DOHH2 (cell line): ENCODE measurements around the gene ZDHHC13.

Experiments
- H3F3A ChIP-seq: fragments of 200-600 bp; sonication (generic), shearing (Covaris generic); 2 replicates; pipeline ENCODE4 v1.6.0; 2016; ENCODE audit warnings: antibody characterized with exemption, mild to moderate bottlenecking; ENCODE audit not compliant: control insufficient read depth, insufficient read depth
- H3K27ac ChIP-seq: fragments of 200-600 bp; sonication (generic); 2 replicates; pipeline ENCODE4 v1.5.1; 2014; ENCODE audit warnings: low read depth, mild to moderate bottlenecking, low read length, moderate library complexity
- H3K27me3 ChIP-seq: fragments of 200-600 bp; sonication (generic); 2 replicates; pipeline ENCODE4 v1.6.1; 2014; ENCODE audit warnings: mild to moderate bottlenecking, low read length, mixed read lengths; ENCODE audit not compliant: control insufficient read depth
- H3K36me3 ChIP-seq: fragments of 200-600 bp; sonication (generic); 2 replicates; pipeline ENCODE4 v1.6.1; 2014; ENCODE audit warnings: mild to moderate bottlenecking, low read length, moderate library complexity, mixed read lengths; ENCODE audit not compliant: control insufficient read depth
- H3K4me1 ChIP-seq: fragments of 200-600 bp; sonication (generic); 2 replicates; pipeline ENCODE4 v1.6.1; 2014; ENCODE audit warnings: mild to moderate bottlenecking, low read length, mixed read lengths; ENCODE audit not compliant: control insufficient read depth
- H3K4me2 ChIP-seq: fragments of 200-600 bp; sonication (generic); 2 replicates; pipeline ENCODE4 v1.6.0; 2014; ENCODE audit warnings: mild to moderate bottlenecking, low read length, moderate library complexity
- H3K4me3 ChIP-seq: fragments of 200-600 bp; sonication (generic); 2 replicates; pipeline ENCODE4 v1.5.1; 2014; ENCODE audit warnings: mild to moderate bottlenecking, low read length, mixed read lengths
- H3K79me2 ChIP-seq: fragments of 200-600 bp; sonication (generic); 2 replicates; pipeline ENCODE4 v1.6.1; 2014; ENCODE audit warnings: mild to moderate bottlenecking, low read length, mixed read lengths; ENCODE audit not compliant: control insufficient read depth
- H3K9me2 ChIP-seq: fragments of 200-600 bp; sonication (generic); replicated peaks from 2 replicates; pipeline ENCODE4 v1.6.1; 2014; ENCODE audit warnings: mild to moderate bottlenecking, low read length, mixed read lengths; ENCODE audit not compliant: control insufficient read depth
- H3K9me3 ChIP-seq: fragments of 200-600 bp; sonication (generic); 2 replicates; pipeline ENCODE4 v1.6.1; 2014; ENCODE audit warnings: antibody characterized with exemption, low read length, mixed read lengths; ENCODE audit not compliant: control insufficient read depth, insufficient read depth
- H4K20me1 ChIP-seq: fragments of 200-600 bp; sonication (generic); 2 replicates; pipeline ENCODE4 v1.6.0; 2014; ENCODE audit warnings: low read depth, mild to moderate bottlenecking, antibody characterized with exemption, low read length, moderate library complexity; ENCODE audit not compliant: control insufficient read depth, insufficient read depth
- EZH2phosphoT487 ChIP-seq: fragments of 200-600 bp; sonication (generic); IDR thresholded peaks from 2 replicates; pipeline ENCODE4 v1.6.1; 2017; ENCODE audit warnings: borderline replicate concordance, mild to moderate bottlenecking, antibody characterized with exemption, low read length, moderate library complexity, mixed read lengths
- TF ChIP-seq, protein P1 (sequence below): fragments of 200-600 bp; sonication (generic); IDR thresholded peaks from one replicate; pipeline ENCODE4 v1.5.1; 2014; ENCODE audit warnings: antibody characterized with exemption, mild to moderate bottlenecking, low read depth, low read length; ENCODE audit not compliant: poor library complexity, severe bottlenecking

The ZDHHC13 gene

DNA sequence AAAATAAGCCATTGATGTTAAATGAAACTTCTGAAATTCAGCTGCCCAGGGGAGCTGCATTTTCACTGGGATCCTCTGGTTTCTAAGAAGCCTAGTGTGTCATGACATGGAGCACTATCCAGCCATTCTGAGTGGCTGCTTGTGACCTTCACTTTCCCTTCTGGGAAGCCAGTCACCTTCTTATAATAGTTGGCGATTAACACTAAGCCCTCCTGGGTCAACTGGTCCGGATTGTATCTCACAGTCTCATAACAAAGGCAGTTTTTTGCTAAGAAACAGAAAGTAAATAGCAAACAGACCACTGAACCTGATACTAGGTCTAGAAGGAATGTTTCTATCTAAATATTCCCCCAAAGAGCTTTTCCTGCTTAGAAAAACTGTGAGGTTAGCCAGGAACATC lies 76.9 kb downstream of the ZDHHC13 start:
- H4K20me1 ChIP-seq = no peaks in the 10 kb centered on the region
- H3K36me3 ChIP-seq = no peaks in the 10 kb centered on the region
- TF ChIP-seq, protein P1, sequence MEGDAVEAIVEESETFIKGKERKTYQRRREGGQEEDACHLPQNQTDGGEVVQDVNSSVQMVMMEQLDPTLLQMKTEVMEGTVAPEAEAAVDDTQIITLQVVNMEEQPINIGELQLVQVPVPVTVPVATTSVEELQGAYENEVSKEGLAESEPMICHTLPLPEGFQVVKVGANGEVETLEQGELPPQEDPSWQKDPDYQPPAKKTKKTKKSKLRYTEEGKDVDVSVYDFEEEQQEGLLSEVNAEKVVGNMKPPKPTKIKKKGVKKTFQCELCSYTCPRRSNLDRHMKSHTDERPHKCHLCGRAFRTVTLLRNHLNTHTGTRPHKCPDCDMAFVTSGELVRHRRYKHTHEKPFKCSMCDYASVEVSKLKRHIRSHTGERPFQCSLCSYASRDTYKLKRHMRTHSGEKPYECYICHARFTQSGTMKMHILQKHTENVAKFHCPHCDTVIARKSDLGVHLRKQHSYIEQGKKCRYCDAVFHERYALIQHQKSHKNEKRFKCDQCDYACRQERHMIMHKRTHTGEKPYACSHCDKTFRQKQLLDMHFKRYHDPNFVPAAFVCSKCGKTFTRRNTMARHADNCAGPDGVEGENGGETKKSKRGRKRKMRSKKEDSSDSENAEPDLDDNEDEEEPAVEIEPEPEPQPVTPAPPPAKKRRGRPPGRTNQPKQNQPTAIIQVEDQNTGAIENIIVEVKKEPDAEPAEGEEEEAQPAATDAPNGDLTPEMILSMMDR = no peak
- TF ChIP-seq EZH2phosphoT487 = no peak
- H3K4me2 ChIP-seq = no peak overlapping the region
- no peak overlapping the region for H3K27ac ChIP-seq
- no peaks in the 10 kb centered on the region for H3K27me3 ChIP-seq
- no peaks in the 10 kb centered on the region for H3K4me1 ChIP-seq
- no peaks in the 10 kb centered on the region for H3K9me3 ChIP-seq
- no peaks in the 10 kb centered on the region for H3K9me2 ChIP-seq
- no peaks in the 10 kb centered on the region for H3F3A ChIP-seq
- no peaks in the 10 kb centered on the region for H3K79me2 ChIP-seq
- no peak overlapping the region for H3K4me3 ChIP-seq

DNA sequence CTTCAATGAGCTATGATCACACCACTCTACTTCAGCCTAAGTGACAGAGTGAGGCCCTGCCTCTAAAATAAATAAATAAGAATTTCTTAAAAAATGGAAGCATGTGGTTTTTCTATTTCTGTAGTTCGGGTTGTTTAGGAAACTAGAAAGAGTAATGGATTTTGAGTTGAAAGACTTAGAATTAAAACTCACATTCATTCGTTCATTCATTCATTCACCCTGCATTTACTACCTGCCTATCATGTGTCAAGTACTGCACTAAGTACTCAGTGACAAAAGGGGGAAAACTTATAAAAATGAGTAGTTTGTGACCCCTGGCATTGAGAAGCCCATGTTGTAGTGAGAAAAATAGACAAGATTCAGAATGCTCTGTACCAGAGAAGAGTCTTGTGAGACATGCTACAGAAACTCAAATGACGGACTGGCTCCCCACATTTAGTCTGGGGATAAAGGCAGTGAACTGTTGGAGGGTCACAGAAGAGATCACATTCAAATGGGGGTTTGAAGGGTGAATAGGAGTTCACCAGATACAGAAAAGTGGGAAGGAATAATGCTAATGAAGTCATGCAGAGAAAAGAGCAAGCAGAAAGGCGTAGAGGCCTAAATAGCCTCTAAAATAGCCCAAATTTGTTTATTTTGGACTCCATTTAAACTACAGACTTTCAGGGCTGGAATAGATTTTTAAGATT lies 77.8 kb downstream of the ZDHHC13 start:
- Histone ChIP-seq H3K36me3 (no peaks in the 10 kb centered on the region), H3K27me3 (0 out of 2 replicates have a peak, but pooled peaks cover 2% of the 10 kb centered on the region), H3K4me2 (no peak overlapping the region), H3K9me2 (no peaks in the 10 kb centered on the region), H4K20me1 (no peaks in the 10 kb centered on the region), H3K79me2 (no peaks in the 10 kb centered on the region), H3F3A (no peaks in the 10 kb centered on the region), H3K9me3 (no peaks in the 10 kb centered on the region), H3K4me1 (no peaks in the 10 kb centered on the region), H3K4me3 (no peak overlapping the region), H3K27ac (no peak overlapping the region)
- TF ChIP-seq, protein P1 = no peak
- TF ChIP-seq EZH2phosphoT487 = no peak

DNA sequence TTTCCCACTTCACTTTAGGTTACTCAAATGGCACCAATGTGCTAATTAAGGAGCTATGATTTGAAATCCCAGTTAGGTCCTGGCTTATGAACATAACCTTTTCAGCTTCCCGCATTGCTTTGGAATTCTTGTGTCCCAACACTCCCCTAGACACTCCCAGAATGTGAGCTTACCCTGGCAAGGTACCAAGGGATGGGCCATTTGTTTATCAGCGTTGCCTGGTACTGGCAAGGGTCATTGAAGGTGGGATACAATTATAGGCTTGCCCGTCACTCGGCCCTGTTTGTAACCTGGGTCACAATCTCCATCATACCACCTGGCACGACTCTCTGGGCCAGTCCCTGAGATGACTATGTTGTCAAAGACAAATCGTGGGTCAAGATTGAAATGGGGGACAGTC lies 79.5 kb downstream of the ZDHHC13 start:
- H3K4me1 ChIP-seq = no peaks in the 10 kb centered on the region
- H3K9me2 ChIP-seq = no peaks in the 10 kb centered on the region
- no peaks in the 10 kb centered on the region for H3K79me2 ChIP-seq
- no peak overlapping the region for H3K4me2 ChIP-seq
- TF ChIP-seq, protein P1 = no peak
- TF ChIP-seq EZH2phosphoT487 = no peak
- no peaks in the 10 kb centered on the region for H4K20me1 ChIP-seq
- no peaks in the 10 kb centered on the region for H3K36me3 ChIP-seq
- no peak overlapping the region for H3K27ac ChIP-seq
- no peaks in the 10 kb centered on the region for H3K9me3 ChIP-seq
- H3F3A ChIP-seq = no peaks in the 10 kb centered on the region
- H3K27me3 ChIP-seq = 0 out of 2 replicates have a peak, but pooled peaks cover 2% of the 10 kb centered on the region
- no peak overlapping the region for H3K4me3 ChIP-seq
